OCI-LY7 (cell line): ENCODE data around the gene LUZP1. TPM values are rescaled to one million over a fixed set of nuclear protein-coding genes. Genes with fewer than 3 reads are reported as not detected.

Experiments used
- BruUV-seq: library from RNA; stranded (reverse); fragments of 400-500 nt; replicated peaks from 2 replicates; lab custom pipeline; 2021; lab: Mats Ljungman, UMichigan
- CTCF ChIA-PET: fragments of 300-600 bp; sonication (Branson Sonifier 250); formaldehyde crosslinking; loops from one replicate; lab custom pipeline; 2022; ENCODE audit warnings: antibody characterized with exemption; ENCODE audit not compliant: unreplicated experiment; lab: Charles Lee
- POLR2A ChIA-PET: fragments of 300-600 bp; sonication (Branson Sonifier 250); formaldehyde crosslinking; loops from one replicate; lab custom pipeline; 2022; ENCODE audit warnings: antibody characterized with exemption; lab: Charles Lee
- DNase-seq: peaks from one replicate; pipeline ENCODE4 v3.0.0-alpha.2; 2015; ENCODE audit warnings: low spot score
- H2AFZ ChIP-seq: fragments of 200-600 bp; sonication (generic), shearing (Covaris generic); 2 replicates; pipeline ENCODE4 v1.6.1; 2014; ENCODE audit warnings: mild to moderate bottlenecking, antibody characterized with exemption, low read length, moderate library complexity
- H3K27ac ChIP-seq: fragments of 200-600 bp; sonication (generic); 2 replicates; pipeline ENCODE4 v1.5.1; 2014; ENCODE audit warnings: mixed run types, low read depth, mild to moderate bottlenecking, moderate library complexity, low read length, inconsistent platforms; ENCODE audit not compliant: poor library complexity, severe bottlenecking
- H3K36me3 ChIP-seq: fragments of 200-600 bp; sonication (generic); 2 replicates; pipeline ENCODE4 v1.6.1; 2014; ENCODE audit warnings: mild to moderate bottlenecking, antibody characterized with exemption, low read length, moderate library complexity, mixed read lengths; ENCODE audit not compliant: insufficient read depth
- H3K4me1 ChIP-seq: fragments of 200-600 bp; sonication (generic); 2 replicates; pipeline ENCODE4 v1.5.1; 2014; ENCODE audit warnings: mild to moderate bottlenecking, low read length; ENCODE audit not compliant: insufficient read depth, poor library complexity, severe bottlenecking
- H3K4me2 ChIP-seq: fragments of 200-600 bp; sonication (generic); 2 replicates; pipeline ENCODE4 v1.6.1; 2014; ENCODE audit warnings: mild to moderate bottlenecking, low read length
- H3K4me3 ChIP-seq: fragments of 200-600 bp; sonication (generic); 2 replicates; pipeline ENCODE4 v1.5.1; 2014; ENCODE audit warnings: mild to moderate bottlenecking, low read depth, low read length; ENCODE audit not compliant: poor library complexity, severe bottlenecking
- H3K79me2 ChIP-seq: fragments of 200-600 bp; sonication (generic); 2 replicates; pipeline ENCODE4 v1.6.1; 2016; ENCODE audit warnings: low read depth, mild to moderate bottlenecking, low read length, moderate library complexity, mixed read lengths; ENCODE audit not compliant: insufficient read depth
- H3K9me2 ChIP-seq: fragments of 200-600 bp; sonication (generic); 2 replicates; pipeline ENCODE4 v1.6.1; 2016; ENCODE audit warnings: mild to moderate bottlenecking, low read length, mixed read lengths; ENCODE audit not compliant: insufficient read depth
- H3K9me3 ChIP-seq: fragments of 200-600 bp; sonication (generic); 2 replicates; pipeline ENCODE4 v1.6.1; 2014; ENCODE audit warnings: mild to moderate bottlenecking, mixed run types, low read length, mixed read lengths
- H4K20me1 ChIP-seq: fragments of 200-600 bp; sonication (generic); 2 replicates; pipeline ENCODE4 v1.6.1; 2014; ENCODE audit warnings: mild to moderate bottlenecking, antibody characterized with exemption, low read length, moderate library complexity, mixed read lengths; ENCODE audit not compliant: insufficient read depth
- EZH2phosphoT487 ChIP-seq: fragments of 200-600 bp; sonication (generic); IDR thresholded peaks from 2 replicates; pipeline ENCODE4 v1.6.1; 2018; ENCODE audit warnings: low read depth, borderline replicate concordance, mild to moderate bottlenecking, mixed run types, antibody characterized with exemption, low read length, moderate library complexity, mixed read lengths
- intact Hi-C: fragments of 100-400 bp; cut with micrococcal nuclease; formaldehyde crosslinking; loops from one replicate; pipeline ENCODE4 v1.10.0; 2022; ENCODE audit not compliant: unreplicated experiment
- total RNA-seq, 2 experiments: library from RNA; depleted of rRNA in 1 of 2; stranded (reverse); fragments of >200 nt in 1 of 2; shearing (Covaris generic) in 1 of 2; gene quantifications; 2 replicates each; pipeline ENCODE4 v1.2.3, GENCODE V29; 2014 to 2022
- TF ChIP-seq, protein P1 (sequence below): fragments of 200-600 bp; sonication (generic); conservative IDR thresholded peaks from 2 replicates; pipeline ENCODE4 v1.5.1; 2014; ENCODE audit warnings: mild to moderate bottlenecking, antibody characterized with exemption, low read length, moderate library complexity, mixed read lengths

LUZP1 gene
- total RNA-seq, 2 experiments from 2014 or later = 7.6 to 13.6 TPM

DNA sequence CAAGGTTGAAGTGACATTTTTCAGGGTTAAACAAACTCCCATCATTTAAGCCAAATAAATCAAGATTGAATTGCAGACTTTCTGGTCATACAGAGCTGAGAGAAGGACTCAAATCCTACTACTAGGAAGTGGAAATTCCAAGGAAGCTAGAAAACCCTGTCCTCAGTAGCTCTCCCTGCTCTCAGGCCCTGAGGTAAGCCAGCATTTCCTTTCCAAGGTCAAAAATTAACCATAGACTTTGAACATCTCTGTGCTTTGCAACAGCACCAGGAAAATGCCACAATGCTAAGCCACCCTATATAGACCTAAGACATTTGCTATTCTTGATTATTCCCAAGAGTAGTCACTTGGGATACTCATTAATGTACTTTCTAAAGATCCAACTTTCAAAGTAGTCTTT, 45.1 kb downstream of the LUZP1 start:
- Histone ChIP-seq H3K4me3 (no peak overlapping the region), H3K4me2 (no peak overlapping the region), H3K27ac (no peak overlapping the region), H3K36me3 (no peaks in the 10 kb centered on the region), H3K4me1 (peaks cover 12% of the 10 kb centered on the region), H3K9me2 (no peaks in the 10 kb centered on the region), H3K9me3 (no peaks in the 10 kb centered on the region), H4K20me1 (0 out of 2 replicates have a peak, but pooled peaks cover 9% of the 10 kb centered on the region), H2AFZ (no peak overlapping the region), H3K79me2 (peaks cover 27% of the 10 kb centered on the region; the same call in 1 of the 2 replicates)
- POLR2A ChIA-PET = interaction anchor here (0.7 kb wide), 1 partner anchor 36 kb away, joined by 3 read pairs; no protein-coding TSS in a partner anchor
- DNase-seq = no peak
- BruUV-seq = no TSS peak
- TF ChIP-seq, protein P1, sequence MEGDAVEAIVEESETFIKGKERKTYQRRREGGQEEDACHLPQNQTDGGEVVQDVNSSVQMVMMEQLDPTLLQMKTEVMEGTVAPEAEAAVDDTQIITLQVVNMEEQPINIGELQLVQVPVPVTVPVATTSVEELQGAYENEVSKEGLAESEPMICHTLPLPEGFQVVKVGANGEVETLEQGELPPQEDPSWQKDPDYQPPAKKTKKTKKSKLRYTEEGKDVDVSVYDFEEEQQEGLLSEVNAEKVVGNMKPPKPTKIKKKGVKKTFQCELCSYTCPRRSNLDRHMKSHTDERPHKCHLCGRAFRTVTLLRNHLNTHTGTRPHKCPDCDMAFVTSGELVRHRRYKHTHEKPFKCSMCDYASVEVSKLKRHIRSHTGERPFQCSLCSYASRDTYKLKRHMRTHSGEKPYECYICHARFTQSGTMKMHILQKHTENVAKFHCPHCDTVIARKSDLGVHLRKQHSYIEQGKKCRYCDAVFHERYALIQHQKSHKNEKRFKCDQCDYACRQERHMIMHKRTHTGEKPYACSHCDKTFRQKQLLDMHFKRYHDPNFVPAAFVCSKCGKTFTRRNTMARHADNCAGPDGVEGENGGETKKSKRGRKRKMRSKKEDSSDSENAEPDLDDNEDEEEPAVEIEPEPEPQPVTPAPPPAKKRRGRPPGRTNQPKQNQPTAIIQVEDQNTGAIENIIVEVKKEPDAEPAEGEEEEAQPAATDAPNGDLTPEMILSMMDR = no peak
- TF ChIP-seq EZH2phosphoT487 = no peak
- intact Hi-C loops = no loop called here
- CTCF ChIA-PET = no interaction called here

DNA sequence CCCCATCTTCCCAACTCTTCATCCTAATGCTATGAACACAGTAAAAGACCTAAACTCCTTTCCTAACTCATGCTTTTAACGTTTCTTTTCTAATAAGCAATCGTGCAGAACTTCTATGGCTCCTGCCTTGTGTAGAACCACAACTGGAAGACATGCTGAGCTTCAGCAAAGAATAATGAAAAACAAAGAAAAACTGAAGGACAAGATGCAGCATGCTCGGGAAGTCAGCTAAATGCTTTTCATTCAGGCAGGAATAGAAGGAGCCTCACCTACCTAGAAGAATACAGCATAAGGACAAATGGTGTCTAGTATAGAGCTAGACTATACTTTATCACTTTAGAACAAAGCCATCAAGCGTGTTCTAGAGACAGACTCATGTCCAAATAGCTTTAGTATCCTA, 45.9 kb downstream of the LUZP1 start:
- Histone ChIP-seq H3K79me2 (peaks cover 27% of the 10 kb centered on the region; the same call in 1 of the 2 replicates), H2AFZ (no peak overlapping the region), H3K36me3 (no peaks in the 10 kb centered on the region), H4K20me1 (0 out of 2 replicates have a peak, but pooled peaks cover 9% of the 10 kb centered on the region), H3K27ac (no peak overlapping the region), H3K4me3 (no peak overlapping the region), H3K4me1 (peaks cover 12% of the 10 kb centered on the region), H3K4me2 (no peak overlapping the region), H3K9me3 (no peaks in the 10 kb centered on the region), H3K9me2 (no peaks in the 10 kb centered on the region)
- BruUV-seq = no TSS peak
- CTCF ChIA-PET = no interaction called here
- POLR2A ChIA-PET = interaction anchor here (0.7 kb wide), 1 partner anchor 1107 kb away, joined by 3 read pairs; no protein-coding TSS in a partner anchor
- TF ChIP-seq, protein P1 = no peak
- intact Hi-C loops = no loop called here
- no peak for DNase-seq

DNA sequence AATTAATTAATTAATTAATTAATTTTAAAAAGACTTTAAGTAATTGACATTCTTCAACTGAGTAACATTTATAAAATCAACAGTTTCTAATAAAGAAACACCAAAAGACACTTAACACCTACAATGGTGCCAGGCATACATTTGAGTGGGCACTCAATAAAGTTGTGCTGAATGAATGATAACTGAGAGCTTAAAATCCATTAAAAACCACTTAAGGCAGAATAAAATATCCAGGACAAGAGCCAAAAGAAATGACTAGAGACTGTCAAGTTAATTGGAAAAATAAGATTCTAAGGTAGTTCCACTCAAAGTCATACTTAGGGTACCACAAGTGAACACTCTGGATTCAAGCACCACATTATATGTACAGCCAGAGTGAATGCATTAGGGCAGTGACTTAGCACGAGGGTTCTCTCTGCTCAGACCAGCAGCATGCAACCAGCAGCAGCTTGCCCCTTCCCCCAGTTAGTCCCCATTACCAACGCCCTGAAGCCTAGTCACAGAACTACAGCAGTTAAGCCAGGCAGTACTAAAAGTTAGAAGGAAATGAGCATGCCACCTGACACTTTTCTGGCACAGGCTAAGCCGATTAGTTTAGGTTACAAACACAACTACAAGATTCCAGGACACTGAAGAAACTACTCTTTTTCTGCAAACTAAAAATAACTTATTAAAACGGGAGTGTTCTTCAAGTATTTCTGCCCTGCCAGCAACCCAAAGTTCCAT, 46.5 kb downstream of the LUZP1 start:
- Histone ChIP-seq H3K9me2 (no peaks in the 10 kb centered on the region), H3K36me3 (no peaks in the 10 kb centered on the region), H3K4me3 (no peak overlapping the region), H3K9me3 (no peaks in the 10 kb centered on the region), H3K27ac (no peak overlapping the region), H3K79me2 (peaks cover 27% of the 10 kb centered on the region; the same call in 1 of the 2 replicates), H4K20me1 (0 out of 2 replicates have a peak, but pooled peaks cover 9% of the 10 kb centered on the region), H3K4me2 (no peak overlapping the region), H2AFZ (no peak overlapping the region), H3K4me1 (peaks cover 12% of the 10 kb centered on the region)
- ChIA-PET CTCF (no interaction called here), POLR2A (no interaction called here)
- BruUV-seq = no TSS peak
- TF ChIP-seq EZH2phosphoT487 = no peak
- TF ChIP-seq, protein P1 = no peak
- DNase-seq = no peak
- intact Hi-C loops = no loop called here
